Ovary (tissue), 9 donors: Measurements from ENCODE around the gene MAB21L3. TPM values are rescaled to one million over a fixed set of nuclear protein-coding genes. Genes with fewer than 3 reads are reported as not detected.

ENCODE experiments used
- DNase-seq, 5 donors: peaks; one replicate each; pipeline ENCODE4 v3.0.0-alpha.2; 2019 to 2020
- H3K27ac ChIP-seq, 2 donors: fragments of 200-600 bp; one replicate each; pipeline versions ENCODE4 v1.5.1 to v1.8.0; 2019 to 2022
- H3K27me3 ChIP-seq: fragments of 200-600 bp; one replicate; pipeline ENCODE4 v1.8.0; 2022
- H3K36me3 ChIP-seq: fragments of 200-600 bp; sonication (generic); one replicate; pipeline ENCODE4 v1.5.1; 2019
- H3K4me1 ChIP-seq: one replicate; pipeline ENCODE4 v1.8.1; 2013; ENCODE audit warnings: mild to moderate bottlenecking, moderate library complexity; ENCODE audit not compliant: insufficient read depth
- H3K4me3 ChIP-seq: fragments of 200-600 bp; sonication (generic); one replicate; pipeline ENCODE4 v1.5.1; 2017
- H3K9me3 ChIP-seq, 2 donors: fragments of 200-600 bp in 1 of 2; sonication (generic) in 1 of 2; one replicate each; pipeline versions ENCODE4 v1.5.1 to v1.8.1; 2013 to 2019; ENCODE audit warnings: mild to moderate bottlenecking in 1 of 2, moderate library complexity in 1 of 2
- CTCF ChIP-seq, 3 donors: fragments of 450-650 bp in 2 of 3; fragments of 200-600 bp in 1 of 3; IDR thresholded peaks; one replicate each; pipeline versions ENCODE4 v1.5.1 to v1.8.0; 2016 to 2022; ENCODE audit warnings: antibody characterized with exemption in 3 of 3, mild to moderate bottlenecking in 1 of 3
- EP300 ChIP-seq: sonication (generic); formaldehyde crosslinking; IDR thresholded peaks from one replicate; pipeline ENCODE4 v1.6.1; 2017; ENCODE audit warnings: antibody characterized with exemption
- POLR2A ChIP-seq: fragments of 450-650 bp; IDR thresholded peaks from one replicate; pipeline ENCODE4 v1.6.1; 2017; ENCODE audit warnings: antibody characterized with exemption, mild to moderate bottlenecking, moderate library complexity
- WGBS, 3 donors: extraction: QIAGEN DNeasy Blood & Tissue Kit in 1 of 3; methylation state at CpG; one replicate each; pipeline versions ENCODE4 v1.1.5 to v1.1.7; 2013 to 2017; 5-methylcytosine and 5-hydroxymethylcytosine counted together
- intact Hi-C, 4 donors: fragments of 100-400 bp; cut with DNase I; formaldehyde crosslinking; loops; one replicate each; pipeline versions ENCODE4 v1.11.0 to v1.15.1; 2022 to 2023
- polyA plus RNA-seq, 2 donors: library from polyadenylated mRNA; stranded (reverse); fragments of 200-250 nt in 1 of 2; fragments of 350-450 nt in 1 of 2; fragmentation: Illumina TruSeq in 1 of 2; extraction: RNeasy Lipid Tissue Mini Kit (QIAGEN cat#74804) in 1 of 2; gene quantifications; one replicate each; pipeline ENCODE4 v1.2.3, GENCODE V29; 2013 to 2014
- total RNA-seq, 7 donors: library from RNA; depleted of rRNA in 2 of 7; stranded (reverse); fragments of >200 nt in 2 of 7; fragmentation: NEBNext Ultra II Directional in 3 of 7; extraction: Animal tissue kit (Norgen Biotek cat#: 25700) in 3 of 7; gene quantifications; one replicate each; pipeline versions ENCODE4 v1.1.0 to v1.2.4, GENCODE V29; 2016 to 2023
- donor health status: DM: no; HTN: no; CAD: no; lungs with moderate emphysema.
- donor health status: DM: no; HTN: no; CAD: no.
- donor health status: Bipolar disorder and iron deficiency.
- donor health status: DM: yes; HTN: yes; CAD: no.
- donor health status: DM: no; HTN: no; CAD: no.
- donor health status: DM: yes; HTN: yes; CAD: no.

Gene MAB21L3
- total and polyA plus RNA-seq, 9 donors = not detected

- TF ChIP-seq POLR2A = no peak
- no peak for TF ChIP-seq CTCF (IDR thresholded peaks at IDR 0.05)
- no peak for TF ChIP-seq EP300
- H3K27me3 ChIP-seq = no peaks in the 10 kb centered on the region
- no peaks in the 10 kb centered on the region for H3K4me1 ChIP-seq
- H3K4me3 ChIP-seq = no peak overlapping the region
- no peak for DNase-seq
- WGBS, 3 donors = 79 to 85% (median 81%) methylated on average over 3 of the region's 3 CpGs
- intact Hi-C loops = no loop called here
- no peaks in the 10 kb centered on the region for H3K9me3 ChIP-seq
- H3K27ac ChIP-seq = no peak overlapping the region
- no peaks in the 10 kb centered on the region for H3K36me3 ChIP-seq
These were observed 7.3 kb downstream of the MAB21L3 start for GRCh38 chr1:116118471-116118870.

GRCh38 chr1:116119876-116120275 lies 8.7 kb downstream of the MAB21L3 start:
- Histone ChIP-seq H3K27me3 (no peaks in the 10 kb centered on the region), H3K9me3 (no peaks in the 10 kb centered on the region), H3K36me3 (no peaks in the 10 kb centered on the region), H3K4me1 (no peaks in the 10 kb centered on the region), H3K27ac (no peak overlapping the region), H3K4me3 (no peak overlapping the region)
- DNase-seq = no peak
- WGBS, 3 donors = 65 to 74% (median 67%) methylated on average over 3 of the region's 3 CpGs
- intact Hi-C loops = no loop called here
- no peak for TF ChIP-seq POLR2A
- TF ChIP-seq EP300 = no peak
- no peak for TF ChIP-seq CTCF (IDR thresholded peaks at IDR 0.05)

- intact Hi-C loops = no loop called here
These were observed 12.0 kb downstream of the MAB21L3 start for GRCh38 chr1:116122955-116123757.

GRCh38 chr1:116123837-116124533 lies 12.8 kb downstream of the MAB21L3 start:
- Histone ChIP-seq H3K4me1 (no peaks in the 10 kb centered on the region), H3K4me3 (no peak overlapping the region), H3K9me3 (no peaks in the 10 kb centered on the region), H3K27me3 (no peaks in the 10 kb centered on the region), H3K36me3 (no peaks in the 10 kb centered on the region), H3K27ac (no peak overlapping the region)
- WGBS, 3 donors = 70 to 81% (median 72%) methylated on average over 14 of the region's 14 CpGs
- intact Hi-C loops = no loop called here
- DNase-seq = no peak
- no peak for TF ChIP-seq EP300
- TF ChIP-seq CTCF (IDR thresholded peaks at IDR 0.05) = no peak
- no peak for TF ChIP-seq POLR2A

More at GRCh38 chr1:116122955-116123757, 12.0 kb downstream of the MAB21L3 start:
- WGBS, 3 donors = 50 to 56% (median 55%) methylated on average over 8 of the region's 8 CpGs
- no peaks in the 10 kb centered on the region for H3K27me3 ChIP-seq
- no peak overlapping the region for H3K4me3 ChIP-seq
- DNase-seq = no peak
- no peaks in the 10 kb centered on the region for H3K36me3 ChIP-seq
- H3K9me3 ChIP-seq = no peaks in the 10 kb centered on the region
- TF ChIP-seq POLR2A (no peak), CTCF (IDR thresholded peaks at IDR 0.05) (no peak), EP300 (no peak)
- H3K27ac ChIP-seq = no peak overlapping the region
- no peaks in the 10 kb centered on the region for H3K4me1 ChIP-seq
